Stimulated activated CD8-positive, alpha-beta memory T cell treated with anti-CD3 and anti-CD28 coated beads, Interleukin-15, amount 100 ng/mL, for 1 hour (primary cell): Measurements from ENCODE around the gene AAMDC.
A peak's percentile ranks its signal among the peaks of the same experiment; 100 is the strongest.

Experiments
- DNase-seq: peaks from one replicate; pipeline ENCODE4 v3.0.0-alpha.2; 2020; ENCODE audit warnings: low read depth

The AAMDC gene

DNA sequence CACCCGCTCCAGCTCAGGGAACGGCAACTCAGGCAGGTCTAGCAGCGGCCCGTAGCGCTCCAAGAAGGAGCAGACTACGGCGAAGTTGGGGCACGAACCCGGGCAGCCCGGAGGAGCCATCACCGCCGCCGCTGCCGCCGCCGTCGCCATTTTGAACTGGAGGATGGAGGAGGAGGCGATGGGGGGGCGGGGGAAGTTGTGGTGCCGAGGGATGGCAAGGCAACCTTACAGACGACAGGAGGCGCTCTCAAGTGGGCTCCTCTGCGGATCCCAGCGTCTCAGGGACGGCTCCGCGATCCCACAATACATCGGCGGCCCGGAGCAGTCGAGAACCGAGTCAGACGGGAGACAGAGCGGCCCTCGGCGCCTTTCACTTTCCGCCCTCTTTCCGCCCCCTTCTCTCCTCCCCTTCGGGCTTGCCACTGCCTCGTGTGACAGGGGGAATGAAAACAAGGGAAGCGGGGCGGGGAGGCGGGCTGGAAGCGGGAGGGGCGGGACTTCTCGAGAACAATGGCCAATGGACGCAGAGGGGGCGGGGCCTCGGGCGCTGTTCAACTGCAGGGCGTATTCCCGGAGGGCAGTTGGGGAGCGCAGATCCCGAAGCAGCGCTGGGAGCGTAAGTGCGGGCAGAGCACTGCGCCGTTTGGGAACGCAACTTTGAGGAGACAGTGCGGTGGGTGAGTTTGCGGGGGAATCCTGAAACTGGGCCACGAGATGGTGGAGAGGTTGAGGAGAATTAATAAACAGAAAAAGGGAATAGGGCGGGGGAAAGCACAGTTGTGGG lies at the start of gene AAMDC, which contains the start of gene RSF1:
Gene AAMDC (plus strand): TSS at position 580 of the 784 bp plus-strand sequence. CDS start 21,353 bp downstream, outside the sequence.
Gene RSF1 (minus strand): TSS at position 158 of the 784 bp plus-strand sequence. CDS start 8 bp downstream, at position 150.
- peak; percentile 94 for DNase-seq

DNA sequence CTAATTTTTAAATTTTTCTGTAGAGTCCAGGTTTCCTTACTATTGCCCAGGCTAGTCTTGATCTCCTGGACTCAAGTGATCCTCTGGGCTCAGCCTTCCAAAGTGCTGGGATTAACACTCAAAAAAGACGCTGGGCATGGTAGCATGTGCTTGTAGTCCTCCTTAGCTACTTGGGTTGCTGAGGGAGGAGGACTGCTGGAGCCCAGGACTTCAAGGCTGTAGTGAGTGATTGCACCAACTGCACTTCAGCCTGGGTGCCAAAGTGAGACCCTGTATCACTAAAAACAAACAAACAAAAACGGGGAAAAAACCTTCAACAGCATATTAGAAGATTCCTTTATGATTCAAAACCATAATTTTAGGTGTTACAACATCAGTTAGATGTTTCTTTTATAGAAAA lies 45.0 kb upstream of the AAMDC start:
- no peak for DNase-seq

DNA sequence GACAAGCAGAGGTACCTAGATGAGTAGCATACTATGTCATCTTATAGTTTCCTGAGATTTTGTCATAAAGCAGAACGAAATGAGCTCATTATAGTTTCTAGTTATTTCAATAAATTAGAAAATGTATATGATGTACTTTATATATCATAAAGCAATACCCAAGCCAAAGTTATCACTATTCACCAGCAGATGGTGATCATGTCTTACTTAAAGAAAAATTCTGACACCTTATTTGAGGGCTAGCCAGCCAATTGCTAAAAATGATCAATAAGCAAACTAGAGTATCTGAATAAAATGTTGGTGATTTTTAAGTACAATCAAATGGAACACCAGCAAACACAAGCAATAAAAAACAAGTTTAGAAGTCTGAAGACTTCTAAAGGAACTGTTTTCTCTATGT lies 44.5 kb upstream of the AAMDC start:
- DNase-seq = no peak

DNA sequence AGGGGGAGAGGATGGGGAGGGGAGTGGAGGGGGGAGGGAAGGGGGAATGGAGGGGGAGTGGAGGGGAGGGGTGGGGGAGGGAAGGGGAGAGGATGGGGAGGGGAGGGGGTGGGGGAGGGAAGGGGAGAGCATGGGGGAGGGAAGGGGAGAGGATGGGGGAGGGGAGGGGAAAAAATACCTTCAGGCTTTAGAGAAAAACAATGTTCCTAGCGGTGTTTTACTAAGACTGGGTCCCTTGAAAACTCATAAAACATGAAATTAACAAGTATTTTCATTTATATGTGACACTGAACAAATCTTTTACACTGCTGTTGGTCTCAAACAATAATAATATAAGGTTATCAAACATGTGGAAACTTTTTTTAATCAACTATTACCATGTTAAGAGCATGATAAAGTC lies 42.8 kb upstream of the AAMDC start:
- no peak for DNase-seq

DNA sequence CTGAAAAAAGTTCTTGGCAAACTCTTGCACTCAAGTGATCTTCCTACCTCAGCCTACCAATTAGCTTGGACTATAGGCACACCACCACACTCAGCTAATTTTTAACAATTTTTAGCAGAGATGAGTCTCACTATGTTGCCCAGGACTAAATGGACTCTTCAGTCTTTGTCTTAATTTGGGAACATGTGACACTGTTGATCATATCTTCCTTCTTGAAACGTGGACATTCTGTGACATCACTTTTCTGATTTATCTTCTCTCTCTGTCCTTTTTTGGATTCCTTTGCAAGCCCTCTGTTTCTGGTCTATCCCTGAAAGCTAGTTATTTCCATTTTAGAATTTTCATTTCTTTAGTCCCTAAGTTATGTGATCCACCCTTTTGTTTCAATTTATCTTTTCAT lies 42.4 kb upstream of the AAMDC start:
- no peak for DNase-seq

DNA sequence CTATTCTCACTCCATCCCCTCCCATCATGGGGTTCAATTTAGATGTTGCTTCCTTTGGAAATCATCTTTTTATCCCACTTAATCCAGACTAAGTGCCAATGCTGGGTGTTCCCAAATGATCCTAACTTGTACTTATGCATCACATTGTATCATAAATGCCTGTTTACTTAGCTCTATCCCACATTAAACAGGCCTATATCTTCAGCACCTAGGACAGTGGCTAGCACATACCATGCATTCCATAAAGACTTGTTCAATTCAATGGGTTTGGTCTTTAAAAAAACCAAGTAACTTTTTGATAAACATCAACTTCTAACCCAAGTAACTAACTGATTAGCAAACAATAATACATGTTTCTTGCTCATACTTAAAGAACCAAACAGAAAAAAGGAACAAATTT lies 41.0 kb upstream of the AAMDC start:
- DNase-seq = no peak

DNA sequence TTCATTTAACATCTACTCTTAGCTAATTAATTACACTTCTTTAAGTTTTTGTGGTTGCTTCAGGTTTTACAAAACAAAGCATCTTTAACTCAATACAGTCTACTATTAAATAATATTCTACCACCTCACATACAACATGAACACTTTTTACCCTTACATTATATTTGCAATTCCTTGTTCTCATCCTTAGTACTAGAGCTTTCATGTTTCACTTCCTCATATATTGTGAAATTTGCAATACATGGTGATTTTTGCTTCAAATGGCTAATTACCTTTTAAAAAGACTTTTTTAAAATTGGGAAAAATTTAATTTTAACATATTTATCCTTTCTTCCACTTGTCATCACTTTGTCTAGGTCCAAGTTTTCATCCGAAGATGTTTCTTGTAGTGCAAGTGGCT lies 37.9 kb upstream of the AAMDC start:
- DNase-seq = no peak

DNA sequence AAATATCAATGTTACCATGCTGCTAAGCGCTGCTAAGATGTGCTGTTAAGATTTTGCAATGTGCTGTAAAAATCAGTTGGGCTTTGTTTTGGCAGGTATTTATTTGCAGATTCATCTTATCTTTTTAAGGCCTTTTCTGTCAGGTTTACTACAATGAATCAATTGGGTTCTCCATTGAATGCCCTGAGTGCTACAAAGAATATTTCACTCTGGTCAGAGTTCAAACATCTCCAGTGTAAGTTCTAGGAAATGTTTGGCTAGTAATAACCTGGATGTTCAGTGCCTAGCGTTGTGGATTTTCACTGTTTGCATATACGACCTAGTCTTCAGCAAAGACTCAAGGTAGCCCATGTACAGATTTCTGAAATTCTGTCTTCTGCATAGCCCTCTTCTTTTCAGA lies 36.4 kb upstream of the AAMDC start:
- no peak for DNase-seq

DNA sequence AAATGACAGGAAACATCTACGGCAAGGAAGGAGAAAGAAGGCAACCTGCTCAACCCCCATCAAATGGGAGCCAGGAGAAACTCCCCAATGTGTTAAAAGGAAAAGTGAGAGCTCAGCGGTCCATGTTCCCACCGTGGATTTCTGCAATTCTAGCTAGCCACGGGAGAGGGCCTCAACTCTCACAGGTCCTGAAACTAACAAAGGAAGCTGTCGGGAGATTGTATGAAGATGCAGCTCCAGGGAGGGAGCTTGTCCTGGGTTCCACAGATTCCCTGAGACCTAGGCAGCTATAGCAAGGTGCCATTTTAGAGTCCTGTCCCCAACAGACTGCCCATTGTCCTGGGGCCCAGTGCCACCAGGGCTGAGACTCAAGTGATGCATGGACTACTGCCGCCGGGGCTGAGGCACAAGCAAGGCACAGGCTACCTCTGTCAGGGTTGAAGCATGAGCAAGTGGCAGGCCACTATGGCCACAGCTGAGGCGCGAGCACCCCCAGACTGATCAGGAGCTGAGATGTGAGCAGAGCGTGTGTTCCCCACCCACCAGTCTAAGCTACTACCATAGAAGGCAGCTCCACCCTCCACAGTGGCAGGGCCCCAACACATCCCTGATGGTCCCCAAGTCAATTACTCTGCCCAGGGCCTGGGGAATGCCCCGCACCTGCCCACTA lies 31.7 kb upstream of the AAMDC start:
- DNase-seq = no peak

DNA sequence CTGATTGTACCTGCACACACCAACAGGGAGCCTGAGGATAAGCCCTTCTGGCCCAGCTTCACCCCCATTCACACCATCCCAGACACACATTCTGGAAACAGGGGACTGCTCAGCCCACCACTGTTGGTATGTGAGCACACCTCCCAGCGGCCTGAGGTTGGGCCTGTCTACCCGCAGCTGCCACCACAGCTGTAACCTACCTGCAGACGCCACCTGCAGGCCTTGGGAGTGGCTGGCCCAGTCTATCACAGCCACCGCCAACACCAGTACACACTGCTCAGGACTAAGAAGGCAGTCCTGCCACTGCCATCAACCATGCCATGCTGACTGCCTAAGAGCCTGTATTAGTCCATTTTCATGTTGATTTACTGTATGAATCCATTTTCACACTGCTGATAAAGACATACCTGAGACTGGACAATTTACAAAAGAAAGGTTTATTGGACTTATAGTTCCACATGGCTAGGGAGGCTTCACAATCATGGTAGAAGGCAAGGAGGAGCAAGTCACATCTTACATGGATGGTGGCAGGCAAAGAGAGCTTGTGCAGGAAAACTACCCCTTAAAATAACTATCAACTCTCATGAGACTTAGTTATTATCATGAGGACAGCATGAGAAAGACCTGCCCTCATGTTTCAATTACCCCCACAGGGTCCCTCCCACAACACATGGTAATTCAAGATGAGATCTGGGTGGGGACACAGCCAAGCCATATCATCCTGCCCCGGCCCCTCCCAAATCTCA lies 31.0 kb upstream of the AAMDC start:
- no peak for DNase-seq

DNA sequence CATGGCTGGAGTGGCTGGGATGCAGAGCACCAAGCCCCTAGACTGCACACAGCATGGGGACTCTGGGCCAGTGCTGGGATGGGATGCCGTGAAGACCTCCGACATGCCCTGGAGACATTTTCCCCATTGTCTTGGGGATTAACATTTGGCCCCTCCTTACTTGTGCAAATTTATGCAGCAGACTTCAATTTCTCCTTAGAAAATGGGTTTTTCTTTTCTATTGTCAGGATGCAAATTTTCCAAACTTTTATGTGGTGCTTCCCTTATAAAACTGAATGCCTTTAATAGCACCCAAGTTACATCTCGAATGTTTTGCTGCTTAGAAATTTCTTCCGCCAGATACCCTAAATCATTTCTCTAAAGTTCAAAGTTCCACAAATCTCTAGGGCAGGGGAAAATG lies 29.6 kb upstream of the AAMDC start:
- no peak for DNase-seq

DNA sequence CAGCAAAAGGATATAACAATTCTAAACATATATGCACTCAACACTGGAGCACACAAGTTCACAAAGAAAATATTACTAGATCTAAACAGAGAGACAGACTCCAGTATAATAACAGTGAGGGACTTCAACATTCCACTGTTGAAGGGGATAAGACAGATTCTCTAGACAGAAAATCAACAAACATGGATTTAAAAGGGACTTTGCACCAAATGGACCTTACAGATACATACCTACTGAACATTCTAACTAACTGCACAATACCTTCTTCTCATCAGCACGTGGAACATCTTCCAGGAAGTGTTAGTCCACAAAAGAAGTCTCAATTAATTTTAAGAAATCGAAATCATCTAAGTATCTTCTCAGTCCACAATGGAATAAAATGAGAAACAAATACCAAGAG lies 27.0 kb upstream of the AAMDC start:
- no peak for DNase-seq

DNA sequence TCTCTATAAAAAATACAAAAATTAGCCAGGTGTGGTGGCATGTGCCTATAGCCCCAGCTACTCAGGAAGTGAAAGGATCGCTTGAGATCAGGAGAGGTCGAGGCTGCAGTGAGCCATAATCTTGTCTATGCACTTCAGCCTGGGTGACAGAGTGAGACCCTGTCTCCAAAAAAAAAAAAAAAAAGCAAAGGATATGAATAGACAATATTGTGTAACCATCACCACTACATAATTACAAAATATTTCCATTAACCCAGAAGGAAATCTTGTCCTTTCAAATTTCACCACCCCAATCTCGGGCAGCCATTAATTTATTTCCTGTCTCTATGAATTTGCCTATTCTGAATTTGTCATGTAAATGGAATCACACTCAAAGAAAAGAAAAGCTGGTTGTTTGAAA lies 21.6 kb upstream of the AAMDC start:
- DNase-seq = no peak

DNA sequence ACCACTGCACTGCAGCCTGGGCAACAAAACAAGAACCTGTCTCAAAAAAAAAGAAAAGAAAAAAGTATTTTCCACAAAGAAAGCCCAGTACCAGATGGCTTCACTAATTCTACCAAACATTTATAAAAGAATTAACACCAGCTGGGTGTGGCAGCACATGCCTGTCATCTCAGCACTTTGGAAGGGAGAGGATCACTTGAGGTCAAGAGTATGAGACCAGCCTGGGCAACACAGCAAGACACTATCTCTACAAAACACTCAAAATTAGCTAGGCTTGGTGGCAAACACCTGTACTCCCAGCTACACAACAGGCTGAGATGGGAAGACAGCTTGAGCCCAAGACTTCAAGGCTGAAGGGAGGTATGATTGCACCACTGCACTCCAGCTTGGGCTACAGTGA lies 20.5 kb upstream of the AAMDC start:
- no peak for DNase-seq

DNA sequence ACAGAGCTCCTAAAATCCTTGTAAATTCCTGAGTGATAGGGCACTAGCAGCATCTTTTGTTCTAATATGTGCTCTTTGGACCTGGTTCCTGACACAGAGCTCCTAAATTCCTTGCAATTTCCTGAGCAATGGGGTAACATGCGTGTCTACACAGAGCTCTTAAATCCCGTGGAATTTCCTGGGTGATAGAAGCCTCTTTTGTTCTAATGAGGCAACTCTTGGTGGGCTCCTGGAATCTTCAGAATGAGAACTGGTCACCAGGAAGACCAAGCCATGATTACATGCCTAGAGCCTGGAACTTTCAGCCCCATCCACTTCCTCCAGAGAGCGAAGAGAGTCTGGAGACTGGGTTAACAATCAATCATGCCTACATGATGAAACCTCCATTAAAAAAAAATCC lies 19.5 kb upstream of the AAMDC start:
- no peak for DNase-seq

DNA sequence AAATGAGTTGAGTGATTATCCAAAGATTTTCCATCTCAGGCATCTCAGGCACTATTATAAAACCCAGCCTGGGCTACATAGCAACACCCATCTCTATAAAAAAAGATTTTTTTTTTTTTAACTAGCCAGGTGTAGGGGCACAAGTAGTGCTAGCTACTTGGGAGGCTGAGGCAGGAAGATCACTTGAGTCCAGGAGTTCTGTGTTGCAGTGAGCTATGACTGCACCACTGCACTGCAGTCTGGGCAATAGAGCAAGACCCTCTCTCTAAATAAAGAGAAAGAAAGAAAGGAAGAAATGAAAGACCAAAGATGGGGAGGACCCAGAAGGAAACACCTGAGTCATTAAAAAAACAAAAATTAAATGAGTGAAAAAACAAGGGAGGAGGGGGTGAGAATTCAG lies 14.5 kb upstream of the AAMDC start:
- no peak for DNase-seq

DNA sequence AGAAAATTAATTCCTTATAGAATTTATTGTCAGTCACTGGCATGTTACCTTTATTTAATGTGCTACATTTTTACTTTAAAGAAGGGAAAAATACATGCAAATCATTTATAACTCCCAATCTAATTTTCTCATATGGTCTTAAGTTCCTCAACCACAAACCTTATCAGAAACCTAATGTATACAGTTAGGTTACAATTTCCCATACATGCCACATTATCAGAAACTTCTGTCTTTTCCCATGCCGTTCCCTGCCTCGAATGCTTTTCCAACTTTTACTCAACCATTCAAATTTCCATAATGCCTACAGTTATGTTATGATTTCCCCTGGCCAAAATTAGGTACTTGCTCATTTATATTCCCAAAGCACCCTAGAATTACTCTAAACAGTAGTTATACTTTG lies 14.0 kb upstream of the AAMDC start:
- DNase-seq = no peak

DNA sequence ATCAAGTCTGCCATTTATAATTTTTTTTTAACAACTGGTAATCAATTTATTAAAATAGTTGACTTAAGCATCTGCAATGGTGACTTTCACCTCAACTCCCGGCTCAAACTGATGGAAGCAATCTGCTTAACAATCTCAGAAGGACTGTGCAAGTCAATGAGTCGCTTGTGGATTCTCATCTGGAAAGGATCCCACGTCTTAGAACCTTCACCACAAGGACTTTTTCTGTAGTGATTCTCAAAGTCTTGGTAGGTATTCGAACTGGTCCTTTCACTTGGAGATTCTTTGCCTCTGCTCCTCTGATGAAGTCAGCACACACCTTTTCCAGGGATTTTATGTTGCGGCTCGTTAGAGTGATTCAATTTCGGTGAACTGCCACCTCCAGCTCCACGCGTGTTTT lies 7.7 kb upstream of the AAMDC start:
- no peak for DNase-seq

DNA sequence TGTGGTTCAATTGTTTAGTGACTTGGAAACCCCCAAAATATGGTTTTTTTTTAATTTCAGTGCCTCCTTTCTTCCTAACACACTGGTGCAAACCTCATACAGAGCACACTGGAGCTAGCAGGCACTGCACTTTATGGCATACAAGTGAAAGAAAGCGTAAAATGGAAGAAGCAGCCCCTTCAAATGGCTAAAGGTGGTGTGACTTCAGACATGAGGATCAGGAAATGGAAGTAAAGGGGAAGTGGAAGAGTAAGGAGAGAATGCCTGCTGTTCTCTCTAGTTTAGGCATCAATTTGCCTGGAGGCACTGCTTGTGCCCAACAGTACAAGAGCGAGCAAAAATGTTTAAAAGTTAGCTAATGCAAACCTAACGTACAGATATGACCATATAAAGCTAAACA lies 6.1 kb upstream of the AAMDC start:
- no peak for DNase-seq

DNA sequence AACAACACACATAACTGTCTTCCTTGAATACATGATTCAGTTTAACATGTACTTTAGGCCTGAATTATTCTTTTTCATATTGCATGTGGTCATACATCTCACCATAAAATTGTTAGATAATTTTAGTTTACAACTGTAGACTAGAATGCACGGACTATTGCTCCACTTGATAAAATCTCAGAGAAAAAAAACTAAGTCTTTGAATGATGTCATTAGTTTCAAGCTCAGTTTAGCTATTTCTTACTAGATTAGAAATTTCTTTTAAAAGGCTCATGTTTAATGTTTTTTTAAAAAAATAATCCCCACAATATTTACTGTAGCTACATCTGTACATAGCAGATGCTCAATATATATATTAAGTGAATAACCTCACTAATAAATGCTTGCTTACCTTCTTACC lies 5.5 kb upstream of the AAMDC start:
- DNase-seq = no peak

DNA sequence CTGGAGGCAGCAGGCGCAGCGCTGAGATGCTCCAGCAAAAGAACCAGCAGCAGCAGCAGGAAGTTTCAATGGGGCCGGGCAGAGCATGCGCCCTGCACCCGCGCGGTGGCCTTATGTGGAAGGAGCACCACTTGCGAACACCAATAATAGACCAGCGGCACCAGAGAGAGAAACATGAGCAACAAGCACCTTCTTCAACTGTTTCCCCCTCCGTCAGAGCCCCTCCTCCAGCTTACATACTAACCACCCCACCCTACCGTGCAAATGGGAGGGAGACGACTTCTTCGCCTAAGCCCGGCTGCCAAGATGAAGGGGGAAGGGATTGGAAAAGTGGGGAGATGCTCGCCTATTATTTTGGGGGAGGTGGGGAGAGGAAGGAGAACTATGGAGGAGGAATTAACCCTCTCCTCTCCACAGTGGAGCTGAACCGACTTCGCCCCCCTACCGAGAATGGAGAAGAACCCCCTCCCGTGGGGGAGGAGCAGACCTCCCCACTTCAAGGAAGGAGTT lies 1.5 kb upstream of the AAMDC start:
- peak; percentile 61 for DNase-seq

DNA sequence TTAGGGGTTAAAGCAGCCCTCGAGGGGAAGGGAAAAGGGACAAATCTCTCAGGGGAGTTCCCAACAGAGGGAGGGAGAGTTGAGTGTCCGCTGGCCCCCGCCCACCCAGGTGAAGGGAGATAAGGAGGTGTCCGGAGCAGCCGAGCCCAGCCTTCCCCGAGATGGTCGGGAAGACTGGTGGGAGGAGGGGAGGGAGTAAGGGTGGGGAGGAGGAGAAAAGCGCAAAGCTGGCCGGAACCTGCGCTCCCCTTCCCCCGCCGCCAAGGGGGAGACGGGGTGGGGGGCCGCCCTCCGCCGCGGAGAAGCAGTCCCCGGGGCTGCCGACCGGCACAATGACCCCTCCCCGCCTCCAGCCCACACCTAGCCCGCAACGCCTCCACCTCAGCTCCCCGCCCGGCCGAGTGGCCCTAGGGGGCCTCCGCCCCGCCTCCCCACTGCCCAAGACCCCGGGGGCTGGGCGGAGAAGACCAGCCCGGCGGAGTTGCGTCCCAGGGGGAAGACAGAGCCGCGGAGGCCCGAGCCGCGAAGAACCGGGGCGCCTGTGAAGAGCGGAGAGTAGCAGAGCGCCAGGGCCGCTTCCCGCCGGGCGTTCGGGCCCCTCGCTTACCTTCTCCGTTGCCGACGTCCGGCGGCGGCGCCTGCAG lies 901 bp upstream of the AAMDC start:
- no peak for DNase-seq
